Right cardiac atrium (tissue), 5 donors: ENCODE data around the gene NRXN2. TPM values are rescaled to one million over a fixed set of nuclear protein-coding genes. Genes with fewer than 3 reads are reported as not detected.
"Not testable (repeated sequence)": the region's sequence is repeated elsewhere in the genome, so short reads cannot be mapped to it uniquely, and the experiment has no call there.

ENCODE experiments used
- ATAC-seq, 2 donors: fragments of 200-7000 bp; cut with Tn5 transposase; one replicate each; pipeline versions ENCODE4 v1.8.0 to v1.9.1; 2020; ENCODE audit warnings: moderate library complexity in 2 of 2, mild to moderate bottlenecking in 1 of 2
- DNase-seq, 3 donors: peaks; one replicate each; pipeline ENCODE4 v3.0.0-alpha.2; 2020
- H3K27ac ChIP-seq: one replicate; pipeline ENCODE4 v1.5.1; 2013; ENCODE audit warnings: mild to moderate bottlenecking, low read length, control low read depth, moderate library complexity
- H3K27me3 ChIP-seq: one replicate; pipeline ENCODE4 v1.6.1; 2013; ENCODE audit not compliant: control insufficient read depth, insufficient read depth
- H3K4me1 ChIP-seq: one replicate; pipeline ENCODE4 v1.6.1; 2013; ENCODE audit warnings: low read length; ENCODE audit not compliant: control insufficient read depth, insufficient read depth
- H3K4me3 ChIP-seq: one replicate; pipeline ENCODE4 v1.5.1; 2013; ENCODE audit warnings: low read length, control low read depth
- H3K9me3 ChIP-seq: one replicate; pipeline ENCODE4 v1.6.1; 2013; ENCODE audit warnings: low read length; ENCODE audit not compliant: control insufficient read depth
- WGBS: extraction: QIAGEN DNeasy Blood & Tissue Kit; methylation state at CpG from one replicate; pipeline ENCODE4 v1.1.7; 2013; 5-methylcytosine and 5-hydroxymethylcytosine counted together
- intact Hi-C, 4 donors: fragments of 100-400 bp; cut with DNase I; formaldehyde crosslinking; loops; one replicate each; pipeline versions ENCODE4 v1.11.0 to v1.14.0; 2022 to 2023
- polyA plus RNA-seq: library from polyadenylated mRNA; stranded (reverse); fragments of 200-250 nt; gene quantifications from one replicate; pipeline ENCODE4 v1.2.3, GENCODE V29; 2013
- total RNA-seq, 4 donors: library from RNA; stranded (reverse); fragmentation: NEBNext Ultra II Directional; extraction: Animal tissue kit (Norgen Biotek cat#: 25700); gene quantifications; one replicate each; pipeline ENCODE4 v1.2.1, GENCODE V29; 2021
- donor health status: healthy with polysubstance abuse.
- donor health status: DM: no; HTN: yes; CAD: no.
- donor health status: DM: no; HTN: no; CAD: no.
- donor health status: DM: no; HTN: yes; CAD: no; lungs with severe emphysema.
- donor health status: DM: yes; HTN: yes; CAD: no.

The NRXN2 gene
- total and polyA plus RNA-seq, 5 donors = 2.1 to 5.7 (median 2.7) TPM

- ATAC-seq (no peak), DNase-seq (peak in 2 of 3 donors; percentile 0 to 41)
- no peaks in the 10 kb centered on the region for H3K27me3 ChIP-seq
- no peak overlapping the region for H3K4me3 ChIP-seq
- 83% methylated on average over 17 of the region's 17 CpGs for WGBS
- no peak overlapping the region for H3K27ac ChIP-seq
- no peaks in the 10 kb centered on the region for H3K9me3 ChIP-seq
- no peaks in the 10 kb centered on the region for H3K4me1 ChIP-seq
- intact Hi-C loops = no loop called here
Observed at GRCh38 chr11:64599698-64600211, 123.2 kb downstream of the NRXN2 start.

DNA sequence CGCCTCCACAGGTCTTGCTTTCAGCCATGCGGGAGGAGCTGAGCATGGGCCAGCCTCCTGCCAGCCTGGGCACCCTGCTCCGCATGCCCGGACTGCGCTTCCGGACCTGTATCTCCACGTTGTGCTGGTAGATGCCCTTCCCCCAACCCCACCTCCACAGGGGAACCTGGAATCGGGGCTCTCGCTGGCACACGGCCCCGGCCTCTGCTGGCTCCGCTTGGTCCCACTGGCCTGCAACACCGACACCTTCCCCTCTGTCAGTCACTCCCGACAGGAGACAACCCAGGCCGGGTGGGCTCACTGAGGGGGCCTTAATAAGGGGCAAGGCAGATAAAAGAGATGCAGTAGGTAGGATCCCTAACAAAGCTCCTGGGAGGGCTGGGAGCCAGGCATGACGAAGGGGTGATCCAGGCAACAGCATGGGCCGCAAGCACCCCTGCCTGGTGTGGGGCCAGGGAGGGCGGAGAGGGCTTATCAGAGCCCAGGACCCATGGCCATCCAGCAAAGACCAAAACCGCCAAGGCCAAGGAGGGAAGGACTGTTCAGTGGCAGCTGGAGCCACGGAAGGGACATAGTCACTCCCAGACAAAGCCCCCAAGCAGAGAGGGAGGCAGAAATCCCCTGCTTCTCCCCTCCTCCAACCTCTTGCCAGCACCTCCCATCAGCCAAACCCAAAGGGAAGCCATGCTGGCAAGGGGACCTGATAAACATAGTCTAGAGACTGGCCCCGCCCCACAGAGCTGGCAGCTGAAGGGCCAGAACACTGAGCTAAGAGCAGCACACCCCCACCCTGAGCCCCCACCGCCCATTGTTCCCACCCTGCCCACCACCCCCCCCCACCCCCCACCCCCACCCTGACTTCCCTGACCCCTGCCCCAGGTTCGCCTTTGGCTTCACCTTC, 124.0 kb downstream of the NRXN2 start:
- intact Hi-C loops = no loop called here
- no peaks in the 10 kb centered on the region for H3K27me3 ChIP-seq
- no peaks in the 10 kb centered on the region for H3K9me3 ChIP-seq
- WGBS = 79% methylated on average over 23 of the region's 23 CpGs
- no peak overlapping the region for H3K27ac ChIP-seq
- ATAC-seq (no peak), DNase-seq (peak in 2 of 3 donors; percentile 42 to 65)
- no peaks in the 10 kb centered on the region for H3K4me1 ChIP-seq
- no peak overlapping the region for H3K4me3 ChIP-seq

GRCh38 chr11:64598106-64598796, 124.7 kb downstream of the NRXN2 start:
- Histone ChIP-seq H3K27ac (no peak overlapping the region), H3K4me3 (no peak overlapping the region), H3K27me3 (no peaks in the 10 kb centered on the region), H3K4me1 (no peaks in the 10 kb centered on the region), H3K9me3 (no peaks in the 10 kb centered on the region)
- intact Hi-C loops = no loop called here
- ATAC-seq (no peak), DNase-seq (peak in 2 of 3 donors; percentile 35 to 39)
- WGBS = 89% methylated on average over 12 of the region's 12 CpGs

DNA sequence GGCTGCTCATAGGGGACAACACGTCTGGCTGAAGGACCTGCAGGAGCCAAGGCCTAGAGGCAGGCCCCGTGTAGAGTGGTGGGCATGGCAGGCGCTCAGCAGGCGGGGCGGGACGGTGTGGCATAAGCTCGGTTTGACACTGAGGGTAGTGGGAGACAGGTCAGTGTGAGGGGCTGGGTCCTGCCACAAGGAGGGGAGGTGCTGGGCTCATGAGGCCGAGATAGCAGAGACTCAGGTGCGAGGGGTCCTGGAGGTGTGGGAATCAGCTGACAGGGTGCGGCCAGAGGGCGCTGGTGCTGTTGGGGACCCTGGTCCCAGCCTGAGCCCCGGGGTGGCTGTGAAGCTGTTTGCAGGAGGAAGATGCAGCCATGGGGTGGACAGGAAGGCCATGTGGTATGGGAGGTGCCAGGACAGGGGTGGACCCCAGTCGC, 125.3 kb downstream of the NRXN2 start:
- no peak overlapping the region for H3K27ac ChIP-seq
- no peaks in the 10 kb centered on the region for H3K9me3 ChIP-seq
- no peak for ATAC-seq
- DNase-seq = peak in 2 of 3 donors; percentile 29 to 40
- intact Hi-C loops = no loop called here
- WGBS = 88% methylated on average over 13 of the region's 13 CpGs
- no peak overlapping the region for H3K4me3 ChIP-seq
- no peaks in the 10 kb centered on the region for H3K27me3 ChIP-seq
- H3K4me1 ChIP-seq = no peaks in the 10 kb centered on the region

- DNase-seq, intact Hi-C loops, ATAC-seq, H3K27ac ChIP-seq, H3K27me3 ChIP-seq, H3K4me1 ChIP-seq, H3K9me3 ChIP-seq, H3K4me3 ChIP-seq: not testable (repeated sequence)
- WGBS = 76% methylated on average over 1 of the region's 1 CpG
Observed at GRCh38 chr11:64595922-64596321, 127.1 kb downstream of the NRXN2 start.

- H3K9me3 ChIP-seq = no peaks in the 10 kb centered on the region
- no peaks in the 10 kb centered on the region for H3K4me1 ChIP-seq
- DNase-seq (no peak), ATAC-seq (no peak)
- no peak overlapping the region for H3K27ac ChIP-seq
- intact Hi-C loops = no loop called here
- no peaks in the 10 kb centered on the region for H3K27me3 ChIP-seq
- WGBS = 90% methylated on average over 14 of the region's 14 CpGs
- no peak overlapping the region for H3K4me3 ChIP-seq
Observed at GRCh38 chr11:64594159-64594939, 128.6 kb downstream of the NRXN2 start.

GRCh38 chr11:64593156-64594105, 129.6 kb downstream of the NRXN2 start:
- 85% methylated on average over 32 of the region's 32 CpGs for WGBS
- ATAC-seq = no peak
- Histone ChIP-seq H3K27me3 (no peaks in the 10 kb centered on the region), H3K4me1 (no peaks in the 10 kb centered on the region), H3K9me3 (no peaks in the 10 kb centered on the region), H3K27ac (no peak overlapping the region), H3K4me3 (no peak overlapping the region)
- intact Hi-C loops = no loop called here
- no peak for DNase-seq

DNA sequence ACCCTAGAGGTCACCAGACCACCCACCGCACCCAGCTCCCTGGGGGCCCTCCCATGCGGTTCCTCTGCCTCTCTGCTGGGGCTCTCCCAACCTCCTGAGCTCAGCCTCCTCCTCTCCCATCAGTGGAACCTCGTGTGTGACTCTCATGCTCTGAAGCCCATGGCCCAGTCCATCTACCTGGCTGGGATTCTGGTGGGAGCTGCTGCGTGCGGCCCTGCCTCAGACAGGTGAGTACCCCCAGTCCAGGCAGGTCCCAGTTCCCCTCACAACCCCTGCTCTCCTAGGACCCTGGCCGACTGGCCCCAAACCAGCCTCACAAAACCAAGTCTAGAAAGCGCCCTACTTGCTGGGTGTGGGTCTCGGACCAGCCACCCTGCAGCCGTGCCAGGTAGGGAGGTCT, 130.3 kb downstream of the NRXN2 start:
- ATAC-seq = no peak
- no peak overlapping the region for H3K27ac ChIP-seq
- no peak overlapping the region for H3K4me3 ChIP-seq
- H3K4me1 ChIP-seq = no peaks in the 10 kb centered on the region
- WGBS = 82% methylated on average over 9 of the region's 9 CpGs
- no peak for DNase-seq
- no peaks in the 10 kb centered on the region for H3K9me3 ChIP-seq
- intact Hi-C loops = no loop called here
- H3K27me3 ChIP-seq = no peaks in the 10 kb centered on the region

DNA sequence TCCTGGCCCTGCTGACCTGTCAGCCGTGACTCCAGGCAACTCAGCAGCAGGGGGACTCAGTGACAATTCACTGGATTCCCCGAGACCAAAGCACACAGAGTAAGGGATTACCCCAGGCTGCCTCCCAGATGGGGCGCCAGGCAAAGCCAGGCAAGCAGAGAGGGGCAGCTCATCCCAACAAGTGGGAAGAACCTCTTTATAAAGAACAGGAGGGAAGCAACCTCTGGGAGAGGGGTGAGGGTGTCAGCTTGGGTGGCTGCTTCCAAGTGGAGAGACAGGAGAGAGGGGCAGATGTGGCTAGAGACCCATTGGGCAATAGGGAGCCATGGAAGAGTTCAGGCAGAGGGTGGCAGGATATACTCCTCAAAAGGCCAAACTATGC, 130.8 kb downstream of the NRXN2 start:
- intact Hi-C loops = no loop called here
- Histone ChIP-seq H3K4me3 (no peak overlapping the region), H3K27me3 (no peaks in the 10 kb centered on the region), H3K27ac (no peak overlapping the region), H3K9me3 (no peaks in the 10 kb centered on the region), H3K4me1 (no peaks in the 10 kb centered on the region)
- WGBS = 82% methylated on average over 3 of the region's 3 CpGs
- no peak for DNase-seq
- no peak for ATAC-seq
